Limb (tissue), 2 donors: ENCODE measurements around the gene FAM83C.

ENCODE experiments used
- DNase-seq, 2 donors: peaks; one replicate each; pipeline ENCODE4 v3.0.0-alpha.2; 2016; ENCODE audit errors: extremely low spot score in 2 of 2

The FAM83C gene

DNA sequence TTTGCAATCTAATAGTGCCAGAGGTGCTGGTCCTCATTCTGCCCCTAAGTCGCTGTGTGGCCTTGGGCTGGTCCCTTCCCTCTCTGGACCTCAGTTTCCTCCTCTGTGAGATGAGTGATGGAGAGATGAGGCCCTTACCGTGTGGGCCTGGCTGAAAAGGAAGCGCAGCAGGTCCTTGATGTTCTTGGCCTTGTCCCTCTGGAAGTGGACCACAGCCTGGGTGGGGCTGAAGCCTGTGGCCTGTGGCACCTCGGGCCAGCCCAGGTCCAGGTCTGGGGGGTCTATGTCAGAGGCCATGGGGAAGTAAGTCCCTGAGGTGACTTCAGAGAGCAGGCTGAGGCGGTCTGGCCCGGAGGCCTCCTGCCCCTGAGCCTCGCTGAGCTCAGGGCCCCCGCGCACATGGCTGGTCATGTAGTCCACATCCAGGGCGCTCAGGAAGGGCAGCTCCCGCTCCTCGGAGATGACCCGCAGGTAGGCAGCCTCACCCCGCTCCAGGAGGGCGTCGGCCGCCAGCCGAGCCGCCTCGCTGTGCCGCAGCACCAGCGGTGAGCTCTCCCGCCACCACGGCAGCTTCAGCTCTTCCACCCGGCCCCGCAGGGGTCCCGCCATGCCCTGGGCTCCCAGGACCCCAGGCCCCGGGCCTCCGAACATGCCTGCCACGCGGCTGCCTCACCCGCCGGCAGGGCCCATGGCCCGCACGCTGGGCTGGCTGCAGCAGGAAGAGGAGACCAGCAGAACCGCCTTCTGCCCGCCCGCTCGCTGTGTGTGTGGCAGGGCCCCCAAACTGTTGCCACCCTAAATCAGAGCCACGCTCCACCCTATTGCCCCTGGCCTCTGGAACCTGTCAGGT, at the start of gene FAM83C:
Gene FAM83C, minus strand, starts transcription at position 772 of the 850 bp plus-strand sequence. Its CDS starts 121 bp downstream, at position 651.
- DNase-seq: no peak

- DNase-seq: no peak
Observed at GRCh38 chr20:35341366-35342028, 49.3 kb upstream of the FAM83C start.

- DNase-seq: no peak
Observed at GRCh38 chr20:35340436-35340835, 48.2 kb upstream of the FAM83C start.

- DNase-seq: no peak
Observed at GRCh38 chr20:35339636-35340035, 47.4 kb upstream of the FAM83C start.

GRCh38 chr20:35339007-35339406, 46.8 kb upstream of the FAM83C start:
- no peak for DNase-seq

- DNase-seq: no peak
Observed at GRCh38 chr20:35334311-35335101, 42.3 kb upstream of the FAM83C start.

GRCh38 chr20:35333606-35334005, 41.4 kb upstream of the FAM83C start:
- no peak for DNase-seq

DNA sequence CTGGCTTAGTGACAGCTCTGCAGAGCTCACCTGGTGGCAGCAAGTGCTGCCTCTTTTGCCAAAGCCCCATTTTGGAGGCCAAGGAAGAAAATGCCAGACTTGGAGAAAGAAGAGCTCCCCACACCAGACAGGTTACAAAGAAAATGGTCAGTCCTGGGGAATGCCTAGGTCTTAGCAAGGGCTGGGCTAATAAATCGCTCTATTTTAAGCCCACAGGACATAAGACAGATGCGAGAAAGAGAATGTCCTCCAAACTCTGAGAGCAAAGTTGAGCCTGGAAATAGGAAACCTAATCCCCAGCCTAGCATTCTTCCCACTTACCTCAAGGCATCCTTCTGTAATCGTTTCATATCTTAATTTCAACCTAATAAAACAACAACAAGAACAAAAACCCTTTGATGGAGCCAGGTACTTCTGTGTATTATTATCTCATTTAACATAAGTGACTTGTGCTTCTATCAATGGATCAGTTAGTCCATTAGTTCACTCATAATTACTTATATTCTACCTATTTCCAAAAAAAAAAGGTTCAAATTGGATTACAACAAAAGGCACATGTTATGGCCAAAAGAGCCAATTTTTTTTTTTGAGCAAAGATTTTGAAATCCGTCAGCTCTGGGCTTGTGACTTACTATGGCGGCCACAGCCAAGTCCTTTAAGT, 40.4 kb upstream of the FAM83C start:
- DNase-seq: no peak

GRCh38 chr20:35329435-35330139, 37.4 kb upstream of the FAM83C start:
- no peak for DNase-seq

DNA sequence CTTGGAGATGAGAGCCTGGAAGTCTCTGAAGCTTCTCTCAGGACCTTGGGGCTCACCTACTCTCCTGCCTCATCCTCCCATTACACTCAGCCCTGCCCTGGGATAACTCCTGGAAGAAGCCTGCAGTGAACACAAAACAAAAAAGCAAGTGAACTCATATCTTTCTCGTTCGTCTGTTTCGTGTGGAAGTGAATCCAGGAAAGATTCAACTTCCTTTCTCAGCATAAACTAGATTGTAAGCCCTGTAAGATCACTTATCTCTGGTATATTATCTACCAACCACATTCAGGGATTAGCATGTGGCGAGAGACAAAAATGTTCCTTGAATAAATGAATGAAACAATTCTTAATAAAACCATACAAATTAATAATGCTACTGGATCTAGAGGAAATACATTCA, 36.5 kb upstream of the FAM83C start:
- DNase-seq: no peak

- no peak for DNase-seq
Observed at GRCh38 chr20:35328095-35328685, 36.0 kb upstream of the FAM83C start.

- no peak for DNase-seq
Observed at GRCh38 chr20:35327074-35327976, 35.1 kb upstream of the FAM83C start.

DNA sequence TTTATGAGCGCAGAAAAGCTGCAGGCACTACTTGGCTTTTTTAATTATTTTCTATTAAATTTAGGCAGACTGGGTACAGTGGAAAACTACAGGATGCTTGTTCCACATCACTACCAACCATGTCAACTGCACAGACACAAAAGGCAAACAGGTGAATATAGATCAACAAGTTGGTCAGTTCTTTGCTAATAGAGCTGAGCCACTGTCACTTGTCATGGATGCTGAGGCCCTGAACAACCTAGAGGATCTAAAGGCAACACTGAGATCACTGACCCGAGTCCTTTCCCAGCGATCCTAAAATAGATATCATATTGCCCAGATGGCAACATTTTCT, 34.5 kb upstream of the FAM83C start:
- DNase-seq: no peak

GRCh38 chr20:35326021-35326739, 34.0 kb upstream of the FAM83C start:
- no peak for DNase-seq

GRCh38 chr20:35325401-35325800, 33.2 kb upstream of the FAM83C start:
- no peak for DNase-seq

- no peak for DNase-seq
Observed at GRCh38 chr20:35320396-35321126, 28.3 kb upstream of the FAM83C start.

DNA sequence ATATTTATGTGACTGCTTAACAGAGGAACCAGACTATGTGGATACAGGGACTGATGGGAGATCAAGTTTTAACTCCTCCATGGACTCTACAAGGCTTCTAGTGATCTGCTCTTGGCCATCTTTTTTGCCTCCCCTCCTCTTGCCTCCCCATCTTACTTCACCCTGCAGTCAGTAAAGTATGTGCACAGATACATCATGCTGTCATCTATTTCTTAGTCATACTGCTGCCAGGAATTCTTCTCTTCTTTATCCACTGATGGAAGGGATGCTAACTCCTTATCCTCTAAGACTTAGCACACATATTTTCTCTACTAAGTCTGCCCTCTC, 27.6 kb upstream of the FAM83C start:
- DNase-seq: no peak

- no peak for DNase-seq
Observed at GRCh38 chr20:35319192-35319870, 27.1 kb upstream of the FAM83C start.
